HG03097 (cell line): ENCODE data around the gene NSDHL.

Source experiments
- ATAC-seq: cut with Tn5 transposase; IDR thresholded peaks from one replicate; pipeline ENCODE4 v1.9.1; 2021; ENCODE audit not compliant: unreplicated experiment, low FRiP score

NSDHL gene

DNA sequence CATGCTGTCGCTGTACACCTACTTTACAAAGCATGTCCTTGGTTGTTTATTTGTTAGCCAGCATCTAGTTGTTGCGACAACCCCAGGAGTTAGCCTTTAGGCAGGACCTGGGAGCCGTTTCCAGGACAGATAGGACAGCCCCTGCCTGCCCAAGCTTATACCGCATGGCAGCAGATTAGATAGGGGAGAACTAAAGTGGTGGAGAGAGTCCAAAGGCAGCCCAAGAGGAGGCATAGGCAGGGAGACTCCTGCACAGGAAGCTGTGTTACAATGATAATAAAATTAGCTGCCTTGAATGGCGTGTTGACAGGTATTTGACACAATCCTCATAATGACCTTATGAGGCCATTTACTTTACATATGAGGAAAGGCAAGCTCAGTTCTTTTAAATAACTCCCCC is 13.0 kb downstream of the NSDHL start:
- ATAC-seq: no peak

DNA sequence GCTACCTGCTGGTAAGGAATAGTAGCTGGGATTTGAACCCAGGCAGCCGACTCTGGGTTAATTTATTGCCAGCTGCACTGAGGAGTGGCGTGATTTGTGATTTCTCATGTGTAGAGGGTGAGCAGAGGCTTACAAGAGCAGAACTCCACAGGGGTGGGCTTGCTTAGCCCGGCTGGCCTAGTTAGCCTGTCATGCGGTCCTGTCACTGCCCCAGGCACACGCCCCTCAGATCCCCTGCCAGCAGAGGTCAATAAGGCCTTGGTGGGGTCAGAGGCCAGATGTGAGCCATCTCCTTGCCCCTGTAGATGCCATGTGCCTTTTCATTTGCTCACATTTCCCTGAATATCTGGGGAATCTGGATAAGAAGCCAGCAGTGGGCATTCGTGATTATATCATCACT is 13.4 kb downstream of the NSDHL start:
- no peak for ATAC-seq

DNA sequence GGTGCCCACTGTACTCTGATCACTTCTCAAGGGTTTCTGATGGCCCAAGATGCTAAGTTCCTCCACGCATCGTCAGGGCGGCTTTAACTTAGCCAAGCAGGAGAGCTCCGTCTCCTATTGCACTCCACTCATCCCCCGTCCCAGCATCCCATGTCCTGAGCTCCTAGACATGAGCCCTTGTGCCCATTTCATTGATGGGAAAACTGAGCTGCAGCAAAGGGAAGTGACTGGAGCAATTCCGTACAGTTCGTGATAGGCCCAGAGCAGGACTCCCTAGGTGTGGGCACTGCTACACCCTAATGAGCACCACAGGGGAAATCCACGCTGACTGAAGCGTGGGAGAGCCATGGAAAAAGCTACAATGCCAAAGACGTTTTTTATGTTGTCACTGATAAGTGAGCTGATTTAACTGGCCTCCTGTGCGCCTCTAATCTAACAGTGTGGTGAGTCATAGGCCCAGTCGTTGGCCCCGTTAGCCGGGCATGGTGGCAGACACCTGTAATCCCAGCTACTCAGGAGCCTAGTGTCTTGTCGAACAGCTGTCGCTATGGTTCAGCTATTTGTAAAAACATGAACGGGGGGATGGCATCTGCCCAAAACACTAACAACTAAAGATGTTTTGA is 14.9 kb downstream of the NSDHL start:
- no peak for ATAC-seq

DNA sequence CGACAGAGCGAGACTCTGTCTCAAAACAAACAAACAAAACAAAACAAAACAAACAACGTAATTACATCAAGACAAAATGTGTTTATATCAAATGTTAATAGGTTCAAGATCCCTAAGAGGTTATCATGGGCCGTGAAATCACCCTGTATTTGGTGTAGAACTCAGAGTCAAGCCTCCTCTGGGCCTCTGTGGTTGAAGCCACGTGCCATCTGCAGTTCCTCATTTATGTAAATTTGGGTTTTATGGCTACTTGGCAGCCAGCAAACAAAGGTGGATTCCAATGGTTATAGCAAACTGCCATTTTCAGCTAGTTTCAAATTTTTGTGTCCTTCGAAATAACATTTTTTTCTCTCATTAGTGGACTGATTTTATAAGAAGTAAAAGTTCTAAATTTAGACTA is 16.4 kb downstream of the NSDHL start:
- no peak for ATAC-seq

DNA sequence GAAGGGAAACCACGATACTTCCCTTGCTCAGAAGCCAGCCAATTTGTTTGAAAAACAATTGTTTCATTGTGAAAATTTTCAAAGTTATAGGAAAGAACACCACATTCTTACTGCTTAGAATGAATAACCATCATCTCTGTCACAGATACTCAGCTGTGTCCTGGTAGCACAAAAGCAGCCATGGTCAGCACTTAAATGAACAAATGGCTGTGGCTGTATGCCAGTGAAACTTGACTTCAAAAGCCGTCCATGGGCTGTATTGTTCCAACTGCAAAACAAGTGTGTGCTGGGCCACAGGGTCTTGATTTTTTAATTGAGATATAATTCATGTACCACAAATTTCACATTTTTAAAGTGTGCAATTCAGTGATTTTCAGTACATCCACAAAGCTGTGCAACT is 19.6 kb downstream of the NSDHL start:
- ATAC-seq: no peak

DNA sequence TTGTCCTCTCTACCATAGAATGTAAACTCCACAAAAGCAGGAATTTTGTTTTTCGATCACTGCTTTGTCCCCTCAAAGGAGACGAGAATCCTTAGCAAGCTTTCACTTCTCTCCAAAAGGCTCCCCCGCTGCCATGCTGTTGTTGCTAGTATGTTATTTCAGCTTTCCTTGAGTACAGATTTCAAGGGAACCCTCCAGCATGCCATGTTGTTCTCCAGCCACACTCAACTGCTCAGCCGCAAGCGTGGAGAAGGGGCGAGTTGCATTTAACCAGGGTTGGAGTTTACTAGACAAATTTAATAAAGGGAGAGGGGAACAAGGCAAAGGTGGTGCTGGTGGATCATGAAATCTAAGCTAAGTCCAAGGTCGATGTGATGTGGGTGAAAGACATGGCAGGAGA is 23.1 kb downstream of the NSDHL start:
- no peak for ATAC-seq

DNA sequence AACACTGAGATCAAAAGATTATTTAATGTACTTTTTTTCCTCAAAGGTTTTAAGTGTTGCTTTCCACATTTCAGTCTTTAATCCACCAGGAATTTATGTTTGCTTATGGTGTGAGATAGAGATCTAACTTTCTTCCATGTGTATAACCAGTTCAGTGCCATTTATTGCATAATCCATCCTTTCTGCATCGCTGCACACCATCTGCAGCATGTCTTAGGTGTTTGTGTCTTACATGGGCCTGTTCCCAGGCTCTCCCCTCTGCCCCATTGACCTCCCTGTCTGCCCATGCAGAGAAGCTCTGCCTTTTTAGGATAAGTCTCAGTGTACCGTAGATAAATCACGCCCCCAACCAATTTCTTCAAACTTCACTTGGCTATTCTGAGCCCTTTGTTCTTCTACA is 30.3 kb downstream of the NSDHL start:
- ATAC-seq: no peak

DNA sequence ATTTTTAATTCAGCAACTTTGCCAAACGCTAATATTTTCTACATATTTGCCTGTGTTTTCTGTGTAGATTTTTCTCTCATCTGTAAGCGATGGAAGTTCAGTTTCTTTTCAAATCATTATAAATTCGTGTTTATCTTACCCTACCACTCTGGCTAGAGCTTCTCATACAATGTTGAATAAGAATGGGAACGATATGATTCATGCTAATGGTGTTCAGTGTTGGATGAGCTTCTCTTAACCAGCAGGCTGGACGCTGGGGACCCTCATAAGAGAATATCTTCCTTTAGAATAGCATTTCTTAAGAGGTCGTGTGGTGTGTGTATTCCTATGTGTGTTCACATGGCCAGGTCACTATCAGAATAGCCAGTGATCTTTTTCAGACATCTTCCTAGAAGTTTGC is 31.0 kb downstream of the NSDHL start:
- no peak for ATAC-seq

DNA sequence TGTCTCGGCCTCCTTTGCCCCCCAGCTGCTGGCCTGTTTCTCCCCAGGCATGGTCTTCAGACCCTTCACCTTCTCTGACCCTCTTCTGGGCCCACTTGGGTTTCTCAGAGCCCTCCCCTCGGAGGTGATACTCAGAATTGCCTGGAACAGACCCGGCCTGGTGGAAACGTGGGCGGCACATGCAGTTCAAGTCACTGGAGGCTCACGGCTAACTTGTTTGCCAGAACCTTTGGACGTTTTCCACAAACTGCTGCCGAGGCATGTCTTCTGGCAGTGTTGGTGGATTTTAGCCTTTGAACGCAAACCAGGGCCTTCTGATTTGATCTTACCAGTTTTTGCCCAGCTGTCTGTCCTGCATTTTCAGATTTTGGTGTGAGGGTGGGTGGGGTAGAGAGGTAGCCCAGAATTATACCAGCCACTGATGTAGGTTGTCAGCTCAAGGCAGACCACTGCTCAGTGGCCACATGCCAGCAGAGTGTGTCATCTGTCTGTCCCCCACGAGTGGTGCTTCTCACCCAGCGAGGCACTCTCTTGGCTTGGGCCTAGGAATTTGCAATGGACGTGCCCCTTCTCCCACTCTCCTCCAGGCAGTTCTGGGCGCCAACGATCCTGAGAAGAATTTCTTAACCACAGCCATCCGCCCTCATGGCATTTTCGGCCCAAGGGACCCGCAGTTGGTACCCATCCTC is 34.5 kb downstream of the NSDHL start:
- no peak for ATAC-seq

DNA sequence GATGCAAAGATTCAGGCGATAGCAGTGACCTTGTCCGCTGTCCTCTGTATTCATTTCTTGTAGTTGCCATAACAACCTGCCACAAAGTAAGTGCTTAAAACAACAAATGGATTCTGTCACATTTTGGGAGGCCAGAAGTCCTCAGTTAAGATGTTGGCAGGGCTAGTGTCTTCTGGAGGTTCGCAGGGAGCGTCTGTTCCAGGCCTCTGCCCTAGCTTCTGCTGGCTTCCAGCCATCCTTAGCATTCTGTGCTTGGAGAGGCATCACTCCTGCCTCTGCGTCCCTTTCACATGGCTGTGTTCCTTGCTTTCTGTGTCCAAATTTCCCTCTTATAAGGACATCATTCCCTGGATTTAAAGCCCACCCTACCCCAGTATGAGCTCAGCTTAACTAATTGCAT is 35.5 kb downstream of the NSDHL start:
- ATAC-seq: no peak

DNA sequence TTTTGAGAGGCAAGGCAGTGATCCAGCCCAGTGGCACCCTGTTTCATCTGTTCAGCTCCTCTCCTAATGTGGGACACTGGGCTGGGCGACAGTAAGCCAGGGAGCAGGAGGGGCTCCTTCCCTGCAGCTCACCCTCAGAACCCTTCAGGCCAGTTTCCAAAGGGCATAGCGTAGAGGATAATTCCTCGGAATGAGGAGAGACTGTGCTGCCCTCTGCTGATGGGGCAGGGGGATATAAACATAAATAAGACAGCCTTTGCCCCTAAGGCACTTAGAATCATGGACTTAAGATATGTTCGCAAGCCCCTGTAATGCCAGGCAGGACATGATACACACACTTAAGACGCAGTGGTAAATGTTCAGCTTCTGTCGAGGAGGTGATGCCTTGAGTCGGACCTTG is 39.1 kb downstream of the NSDHL start:
- ATAC-seq: no peak

DNA sequence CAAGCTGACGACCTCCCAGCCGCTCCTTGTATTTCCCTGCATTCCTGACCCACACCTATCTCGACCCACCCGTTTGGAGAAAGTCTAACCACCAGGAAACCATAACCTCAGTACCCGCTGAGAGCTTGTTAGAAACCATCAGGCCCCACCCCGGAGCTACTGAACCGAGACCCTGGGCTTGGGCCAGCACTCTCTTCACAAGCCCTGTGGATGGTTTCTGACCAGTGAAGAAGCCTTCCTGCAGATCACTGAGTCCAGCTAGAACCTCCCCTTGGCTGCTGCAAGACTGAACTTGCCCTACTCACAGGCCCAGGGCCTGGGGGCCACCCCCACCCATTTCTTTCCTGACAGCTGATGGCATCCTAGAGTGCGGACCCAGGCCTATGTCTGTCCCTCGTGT is 40.4 kb downstream of the NSDHL start:
- ATAC-seq: no peak

DNA sequence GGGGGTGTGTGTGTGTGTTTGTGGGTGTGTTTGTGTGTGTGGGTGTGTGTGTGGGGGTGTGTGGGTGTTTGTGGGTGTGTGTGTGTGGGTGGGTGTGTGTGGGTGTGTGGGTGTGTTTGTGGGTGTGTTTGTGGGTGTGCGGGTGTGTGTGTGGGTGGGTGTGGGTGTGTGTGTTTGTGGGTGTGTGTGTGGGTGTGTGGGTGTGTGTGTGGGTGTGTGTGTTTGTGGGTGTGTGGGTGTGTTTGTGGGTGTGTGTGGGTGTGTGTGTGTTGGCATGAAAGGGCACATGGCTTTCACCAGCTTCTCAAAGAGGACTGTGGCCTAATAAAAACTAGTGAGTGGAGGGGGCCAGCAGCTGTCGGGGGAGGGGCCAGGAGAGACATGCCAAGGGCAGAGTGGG is 41.7 kb downstream of the NSDHL start:
- ATAC-seq: no peak

DNA sequence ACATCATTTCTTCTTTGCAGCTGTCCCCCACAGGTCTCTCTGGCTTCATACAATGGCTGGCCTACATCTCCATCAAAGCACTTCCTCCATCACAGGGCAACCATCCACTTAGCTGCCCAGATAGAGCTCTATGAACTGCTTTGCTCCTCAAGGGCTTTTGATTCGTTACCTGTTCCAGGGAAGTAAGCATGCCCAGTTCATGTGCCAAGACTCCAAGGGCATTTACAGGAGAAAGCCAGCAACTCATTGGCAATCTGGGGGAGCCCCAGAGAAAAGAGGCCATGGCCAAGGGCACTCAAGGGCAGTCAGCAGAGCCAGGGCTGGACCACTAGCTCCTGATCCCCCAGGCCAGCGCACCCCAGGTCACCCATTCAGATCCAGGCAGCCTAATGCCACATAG is 42.5 kb downstream of the NSDHL start:
- no peak for ATAC-seq

DNA sequence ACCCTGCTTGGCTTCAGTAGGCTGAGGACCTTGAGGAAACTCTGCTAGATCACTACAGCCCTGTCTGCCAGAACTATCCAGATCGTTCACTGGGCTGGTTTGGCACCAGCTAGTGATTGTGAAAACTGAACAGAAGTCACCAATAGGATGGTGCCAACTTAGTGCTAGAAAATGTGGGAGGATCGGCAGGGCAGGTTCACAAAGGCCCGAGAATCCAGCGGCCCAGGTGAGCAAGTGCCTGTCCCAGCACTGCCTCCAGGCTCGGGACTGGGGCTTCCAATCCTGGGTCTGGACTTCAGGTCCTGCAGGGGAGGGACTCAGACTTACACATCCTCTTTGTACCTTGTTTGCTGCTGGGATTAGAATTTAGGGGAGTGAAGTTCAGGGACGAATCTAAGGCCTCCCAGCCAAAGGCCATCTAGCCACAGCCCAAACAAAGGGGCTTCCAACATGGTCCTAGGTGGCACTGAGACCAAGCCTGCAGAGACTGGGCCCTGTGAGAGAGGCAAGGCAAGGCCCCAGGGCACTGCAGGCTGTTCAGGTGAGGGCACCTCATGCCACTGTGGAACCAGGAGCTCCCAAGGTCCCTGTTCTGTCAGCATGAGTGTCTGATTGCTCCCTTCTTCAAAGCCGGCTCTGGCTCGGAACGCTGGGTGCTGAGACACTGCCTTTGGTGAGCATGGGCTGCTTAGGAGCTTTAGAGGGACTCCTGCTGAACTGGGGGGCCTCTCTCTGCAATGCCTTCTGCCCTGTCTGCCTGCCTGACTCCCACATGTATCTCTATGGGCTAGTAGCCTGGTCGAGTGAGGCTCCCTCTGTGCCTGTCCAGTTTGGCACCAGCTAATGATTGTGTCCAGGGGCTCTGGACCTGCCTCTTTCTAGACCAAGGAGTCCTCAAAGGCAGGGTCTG is 46.3 kb downstream of the NSDHL start:
- ATAC-seq: no peak

DNA sequence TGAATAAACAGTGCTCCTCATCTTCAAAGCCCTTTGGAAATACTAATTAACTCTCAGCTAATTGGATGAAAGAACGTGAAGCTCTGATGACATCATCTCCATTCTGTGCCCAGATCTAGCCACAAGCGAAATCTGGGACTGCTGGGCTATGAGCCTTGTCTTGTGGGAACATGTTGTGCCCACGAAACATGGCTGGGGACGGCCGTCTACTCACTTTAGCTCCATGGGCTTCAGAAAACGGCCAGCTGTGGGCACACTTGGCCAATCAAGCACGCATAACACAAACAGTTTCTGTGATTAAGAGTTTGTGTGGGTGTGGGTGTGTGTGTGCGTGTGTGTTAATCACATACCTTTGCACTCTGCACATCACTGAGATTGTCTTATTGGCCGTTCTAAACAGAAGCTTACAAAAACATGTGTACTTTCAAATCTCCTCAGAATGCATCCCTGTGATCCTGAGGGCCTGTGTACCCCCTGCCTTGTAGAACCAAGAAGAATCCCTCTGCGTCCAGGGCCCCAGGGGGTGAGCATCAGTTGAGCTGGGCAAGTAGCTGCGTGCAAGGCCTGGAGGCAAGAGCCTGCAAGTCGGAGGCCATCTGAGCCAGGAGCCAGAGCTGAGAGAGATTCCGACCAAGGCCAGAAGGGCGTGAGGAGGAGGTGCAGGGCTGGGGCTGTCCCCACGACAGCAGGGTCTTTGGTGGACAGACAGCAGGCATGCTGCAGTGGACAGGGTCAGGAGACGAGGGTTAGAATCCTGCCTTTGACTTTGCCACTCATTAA is 48.3 kb downstream of the NSDHL start:
- ATAC-seq: no peak

DNA sequence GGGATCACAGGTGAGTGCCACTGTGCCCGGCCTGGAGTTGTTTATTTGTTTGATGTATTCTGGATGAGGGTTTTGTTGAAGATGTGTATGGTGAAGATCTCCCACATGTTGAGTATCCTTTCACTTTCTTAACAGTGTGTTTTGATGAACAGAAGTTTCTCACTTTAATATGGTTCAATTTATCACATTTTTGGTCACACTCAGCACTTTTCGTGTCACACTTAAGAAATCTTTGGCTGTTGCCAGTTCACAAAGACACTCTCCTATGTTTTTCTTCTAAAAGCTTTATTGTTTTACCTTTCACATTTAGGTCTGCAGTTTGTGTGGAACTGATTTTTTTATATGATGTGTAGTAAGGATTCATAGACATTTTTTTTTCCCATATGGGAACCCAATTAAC is 50.4 kb downstream of the NSDHL start:
- no peak for ATAC-seq

DNA sequence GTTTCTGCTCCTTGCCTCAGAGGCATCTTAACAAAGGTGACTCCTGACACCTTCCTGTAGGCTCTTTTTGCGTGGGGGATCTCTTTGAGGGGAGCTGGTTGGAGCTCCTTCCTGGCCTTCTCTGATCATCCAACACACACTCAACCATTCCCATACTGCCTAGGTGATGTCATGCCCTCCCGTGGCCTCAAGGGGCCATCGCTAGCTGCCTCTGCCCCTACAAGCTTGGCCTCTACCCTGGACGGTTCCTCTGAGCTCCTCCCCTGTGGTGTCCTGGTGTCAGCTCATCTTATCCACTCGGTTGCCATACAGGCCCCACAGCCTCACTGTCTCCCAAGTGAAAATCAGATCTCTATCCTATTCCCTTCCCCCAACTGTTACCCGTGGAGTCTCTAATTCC is 53.3 kb downstream of the NSDHL start:
- ATAC-seq: no peak

DNA sequence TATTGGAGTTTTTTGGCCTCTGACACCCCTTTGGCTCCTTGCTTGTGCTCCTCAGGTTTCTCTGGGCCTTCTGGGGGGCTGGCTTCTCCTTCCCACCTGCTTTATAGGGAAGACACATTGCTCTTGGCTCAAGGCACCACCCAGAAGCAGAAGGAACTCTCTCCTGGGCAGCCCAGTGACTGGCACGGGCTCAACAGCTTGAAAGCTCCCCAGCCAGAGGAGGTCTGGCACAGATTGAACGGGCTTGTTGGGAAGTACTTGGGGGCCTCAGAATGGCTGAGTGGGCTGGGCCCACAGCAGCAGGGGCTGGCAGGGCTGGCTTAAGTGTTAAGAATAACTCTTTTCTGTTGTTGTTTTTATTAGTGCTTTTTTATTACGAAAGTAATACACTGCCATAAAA is 55.9 kb downstream of the NSDHL start:
- no peak for ATAC-seq

DNA sequence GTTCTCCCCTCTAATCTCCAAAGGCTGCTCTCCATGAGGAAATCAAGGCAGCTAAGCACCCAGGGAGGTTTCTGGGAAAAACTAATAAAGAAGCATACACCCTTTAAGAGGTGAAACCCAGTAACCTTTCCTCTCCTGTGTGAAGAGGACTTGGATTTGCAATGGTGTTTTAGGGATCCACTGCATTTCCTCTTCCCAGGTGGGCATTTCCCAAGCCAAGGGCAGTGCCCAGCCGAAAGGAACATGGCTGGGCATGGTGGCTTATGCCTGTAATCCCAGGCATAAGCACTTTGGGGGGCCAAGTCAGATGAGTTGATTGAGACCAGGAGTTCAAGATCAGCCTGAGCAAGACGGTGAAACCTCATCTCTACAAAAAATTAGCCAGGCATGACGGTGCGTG is 61.6 kb downstream of the NSDHL start:
- no peak for ATAC-seq
